ENCODE measurements around the gene C2CD2. TPM values are rescaled to one million over a fixed set of nuclear protein-coding genes. Genes with fewer than 3 reads are reported as not detected.

The C2CD2 gene
- total and polyA plus RNA-seq, 5 donors from 2014 or later, result 1.7 to 15.3 (median 2.1) TPM

DNA sequence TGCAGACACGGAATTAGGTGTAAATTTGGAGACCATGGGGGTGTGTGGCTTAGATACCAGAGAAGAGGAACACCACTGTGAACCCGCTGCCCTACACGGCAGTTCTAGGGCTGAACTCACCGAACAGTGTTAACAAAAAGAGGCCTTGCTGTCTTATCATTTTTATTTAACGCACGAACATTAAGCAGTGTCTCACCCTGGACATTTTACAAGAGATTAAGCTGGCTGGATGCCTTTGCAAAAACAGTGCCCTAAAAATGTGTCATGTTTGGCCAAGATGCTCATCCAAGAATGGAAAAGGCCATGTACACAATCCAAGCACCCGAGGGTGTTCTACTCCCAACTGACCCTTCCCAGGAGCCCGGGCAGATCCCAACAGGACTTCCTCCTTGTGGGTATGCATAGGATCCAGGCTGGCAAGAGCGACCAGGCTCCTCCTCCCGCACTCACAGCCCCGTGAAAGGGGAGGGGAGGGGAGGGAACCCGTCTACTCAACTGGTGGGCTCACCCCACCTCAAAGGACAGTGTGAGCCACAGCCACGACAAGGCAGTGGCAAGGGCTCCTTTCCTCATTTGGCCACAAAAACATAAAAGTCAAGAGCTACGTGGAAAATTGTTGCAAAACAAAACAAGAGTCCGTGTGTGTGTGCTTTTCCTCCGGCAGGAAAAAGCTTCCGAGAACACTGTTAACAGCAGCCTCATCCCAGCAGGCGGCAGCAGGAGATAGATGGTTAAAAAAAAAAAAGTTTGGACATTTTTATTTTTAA lies 20.3 kb downstream of the C2CD2 start:
- Histone ChIP-seq H3K36me3 (ENCODE audit: control insufficient read depth, insufficient read depth, low read length) (no peaks in the 10 kb centered on the region), H3K27me3 (ENCODE audit: control insufficient read depth, insufficient read depth, low read length) (peaks cover 3% of the 10 kb centered on the region), H3K4me1 (ENCODE audit: control insufficient read depth, insufficient read depth, low read length, poor library complexity, severe bottlenecking) (no peaks in the 10 kb centered on the region), H3K4me3 (ENCODE audit: low read depth, low read length) (no peak overlapping the region), H3K9me3 (ENCODE audit: control insufficient read depth in 2 of 2, low read length in 2 of 2) (no peaks in the 10 kb centered on the region), H3K27ac (ENCODE audit: insufficient read depth, low read length, poor library complexity, severe bottlenecking) (no peak overlapping the region)
- Mint-ChIP-seq H3K4me1 (peaks cover 0 to 3% (median 2%) of the 10 kb centered on the region in 4 donors), H3K36me3 (peaks cover 5% of the 10 kb centered on the region), H3K27me3 (peaks cover 39% of the 10 kb centered on the region), H3K9me3 (peaks cover 0 to 1% (median 0%) of the 10 kb centered on the region in 7 donors), H3K27ac (no peak overlapping the region), H3K4me3 (no peak overlapping the region)
- ATAC-seq (ENCODE audit: low read depth in 2 of 2) (no peak), DNase-seq (no peak)

- DNase-seq, result no peak
- Mint-ChIP-seq H3K4me1 (peaks cover 0 to 11% (median 3%) of the 10 kb centered on the region in 4 donors), H3K4me3 (no peak overlapping the region), H3K27me3 (peaks cover 39% of the 10 kb centered on the region), H3K27ac (peak overlapping the region in 1 of 3 donors; percentile 59), H3K9me3 (peaks cover 0 to 1% (median 0%) of the 10 kb centered on the region in 7 donors), H3K36me3 (peaks cover 5% of the 10 kb centered on the region)
- Histone ChIP-seq H3K27me3 (ENCODE audit: control insufficient read depth, insufficient read depth, low read length) (peaks cover 3% of the 10 kb centered on the region), H3K9me3 (ENCODE audit: control insufficient read depth in 2 of 2, low read length in 2 of 2) (no peaks in the 10 kb centered on the region), H3K36me3 (ENCODE audit: control insufficient read depth, insufficient read depth, low read length) (no peaks in the 10 kb centered on the region), H3K27ac (ENCODE audit: insufficient read depth, low read length, poor library complexity, severe bottlenecking) (no peak overlapping the region), H3K4me3 (ENCODE audit: low read depth, low read length) (no peak overlapping the region), H3K4me1 (ENCODE audit: control insufficient read depth, insufficient read depth, low read length, poor library complexity, severe bottlenecking) (no peaks in the 10 kb centered on the region)
- ATAC-seq (ENCODE audit: low read depth in 2 of 2), result no peak
Measured at GRCh38 chr21:41932576-41933312, 21.1 kb downstream of the C2CD2 start.

DNA sequence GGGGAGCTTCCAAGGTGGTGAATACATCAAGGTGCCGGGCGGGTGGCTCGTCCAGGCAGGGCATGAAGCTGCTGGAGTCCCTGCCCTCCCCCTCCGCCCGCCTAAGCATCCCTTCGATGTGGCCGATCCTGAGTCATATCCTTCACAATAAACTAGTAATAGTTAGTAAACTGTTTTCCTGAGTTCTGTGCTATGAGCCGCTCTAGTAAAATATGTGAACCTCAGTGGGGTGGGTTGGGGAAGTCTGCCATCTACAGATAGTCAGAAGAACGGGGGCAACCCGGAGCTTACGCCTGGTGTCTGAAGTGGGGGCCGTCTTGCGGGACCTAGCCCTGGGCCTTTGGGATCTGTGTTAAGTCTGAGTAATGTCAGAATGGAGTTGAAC lies 21.6 kb downstream of the C2CD2 start:
- DNase-seq, result no peak
- no peak overlapping the region for H3K27ac Mint-ChIP-seq
- Histone ChIP-seq H3K27me3 (ENCODE audit: control insufficient read depth, insufficient read depth, low read length) (peaks cover 3% of the 10 kb centered on the region), H3K36me3 (ENCODE audit: control insufficient read depth, insufficient read depth, low read length) (no peaks in the 10 kb centered on the region), H3K4me1 (ENCODE audit: control insufficient read depth, insufficient read depth, low read length, poor library complexity, severe bottlenecking) (peaks cover under 1% of the 10 kb centered on the region), H3K27ac (ENCODE audit: insufficient read depth, low read length, poor library complexity, severe bottlenecking) (no peak overlapping the region), H3K9me3 (ENCODE audit: control insufficient read depth in 2 of 2, low read length in 2 of 2) (no peaks in the 10 kb centered on the region), H3K4me3 (ENCODE audit: low read depth, low read length) (no peak overlapping the region)
- no peak overlapping the region for H3K4me3 Mint-ChIP-seq
- H3K9me3 Mint-ChIP-seq, result peaks cover 0 to 1% (median 0%) of the 10 kb centered on the region in 7 donors
- peaks cover 5% of the 10 kb centered on the region for H3K36me3 Mint-ChIP-seq
- ATAC-seq (ENCODE audit: low read depth in 2 of 2), result no peak
- H3K4me1 Mint-ChIP-seq, result peaks cover 0 to 16% (median 6%) of the 10 kb centered on the region in 4 donors
- peaks cover 35% of the 10 kb centered on the region for H3K27me3 Mint-ChIP-seq

- Mint-ChIP-seq H3K27me3 (peaks cover 30% of the 10 kb centered on the region), H3K4me1 (peaks cover 6 to 28% (median 14%) of the 10 kb centered on the region in 4 donors), H3K36me3 (peaks cover 5% of the 10 kb centered on the region), H3K27ac (peak overlapping the region in 1 of 3 donors; percentile 56), H3K9me3 (peaks cover 0 to 1% (median 0%) of the 10 kb centered on the region in 7 donors), H3K4me3 (no peak overlapping the region)
- H3K27ac ChIP-seq (ENCODE audit: insufficient read depth, low read length, poor library complexity, severe bottlenecking), result no peak overlapping the region
- no peak overlapping the region for H3K4me3 ChIP-seq (ENCODE audit: low read depth, low read length)
- DNase-seq (no peak), ATAC-seq (ENCODE audit: low read depth in 2 of 2) (no peak)
- no peaks in the 10 kb centered on the region for H3K9me3 ChIP-seq (ENCODE audit: control insufficient read depth in 2 of 2, low read length in 2 of 2)
- H3K36me3 ChIP-seq (ENCODE audit: control insufficient read depth, insufficient read depth, low read length), result no peaks in the 10 kb centered on the region
- peaks cover 3% of the 10 kb centered on the region for H3K27me3 ChIP-seq (ENCODE audit: control insufficient read depth, insufficient read depth, low read length)
- peaks cover 8% of the 10 kb centered on the region for H3K4me1 ChIP-seq (ENCODE audit: control insufficient read depth, insufficient read depth, low read length, poor library complexity, severe bottlenecking)
Measured at GRCh38 chr21:41931041-41931451, 22.8 kb downstream of the C2CD2 start.

- peaks cover 5% of the 10 kb centered on the region for H3K36me3 Mint-ChIP-seq
- H3K9me3 Mint-ChIP-seq, result peaks cover 0 to 1% (median 0%) of the 10 kb centered on the region in 7 donors
- DNase-seq, result no peak
- H3K27ac Mint-ChIP-seq, result peak overlapping the region in 1 of 3 donors; percentile 11
- peaks cover 16% of the 10 kb centered on the region for H3K27me3 Mint-ChIP-seq
- H3K4me3 ChIP-seq (ENCODE audit: low read depth, low read length), result no peak overlapping the region
- no peaks in the 10 kb centered on the region for H3K9me3 ChIP-seq (ENCODE audit: control insufficient read depth in 2 of 2, low read length in 2 of 2)
- H3K27ac ChIP-seq (ENCODE audit: insufficient read depth, low read length, poor library complexity, severe bottlenecking), result no peak overlapping the region
- peaks cover 3% of the 10 kb centered on the region for H3K27me3 ChIP-seq (ENCODE audit: control insufficient read depth, insufficient read depth, low read length)
- H3K4me3 Mint-ChIP-seq, result no peak overlapping the region
- H3K36me3 ChIP-seq (ENCODE audit: control insufficient read depth, insufficient read depth, low read length), result no peaks in the 10 kb centered on the region
- H3K4me1 ChIP-seq (ENCODE audit: control insufficient read depth, insufficient read depth, low read length, poor library complexity, severe bottlenecking), result peaks cover 26% of the 10 kb centered on the region
- peaks cover 6 to 44% (median 27%) of the 10 kb centered on the region in 4 donors for H3K4me1 Mint-ChIP-seq
- ATAC-seq (ENCODE audit: low read depth in 2 of 2), result no peak
Measured at GRCh38 chr21:41929248-41929647, 24.6 kb downstream of the C2CD2 start.

- no peak overlapping the region for H3K4me3 Mint-ChIP-seq
- peaks cover 31% of the 10 kb centered on the region for H3K4me1 ChIP-seq (ENCODE audit: control insufficient read depth, insufficient read depth, low read length, poor library complexity, severe bottlenecking)
- H3K4me1 Mint-ChIP-seq, result peaks cover 6 to 50% (median 31%) of the 10 kb centered on the region in 4 donors
- peaks cover 3% of the 10 kb centered on the region for H3K27me3 ChIP-seq (ENCODE audit: control insufficient read depth, insufficient read depth, low read length)
- ATAC-seq (ENCODE audit: low read depth in 2 of 2), result no peak
- peaks cover 0 to 1% (median 0%) of the 10 kb centered on the region in 7 donors for H3K9me3 Mint-ChIP-seq
- H3K27me3 Mint-ChIP-seq, result peaks cover 14% of the 10 kb centered on the region
- H3K36me3 ChIP-seq (ENCODE audit: control insufficient read depth, insufficient read depth, low read length), result no peaks in the 10 kb centered on the region
- DNase-seq, result no peak
- no peaks in the 10 kb centered on the region for H3K9me3 ChIP-seq (ENCODE audit: control insufficient read depth in 2 of 2, low read length in 2 of 2)
- H3K36me3 Mint-ChIP-seq, result peaks cover 5% of the 10 kb centered on the region
- H3K27ac ChIP-seq (ENCODE audit: insufficient read depth, low read length, poor library complexity, severe bottlenecking), result no peak overlapping the region
- no peak overlapping the region for H3K4me3 ChIP-seq (ENCODE audit: low read depth, low read length)
- H3K27ac Mint-ChIP-seq, result peak overlapping the region in 2 of 3 donors; percentile 63 to 98
Measured at GRCh38 chr21:41928621-41929220, 25.1 kb downstream of the C2CD2 start.

DNA sequence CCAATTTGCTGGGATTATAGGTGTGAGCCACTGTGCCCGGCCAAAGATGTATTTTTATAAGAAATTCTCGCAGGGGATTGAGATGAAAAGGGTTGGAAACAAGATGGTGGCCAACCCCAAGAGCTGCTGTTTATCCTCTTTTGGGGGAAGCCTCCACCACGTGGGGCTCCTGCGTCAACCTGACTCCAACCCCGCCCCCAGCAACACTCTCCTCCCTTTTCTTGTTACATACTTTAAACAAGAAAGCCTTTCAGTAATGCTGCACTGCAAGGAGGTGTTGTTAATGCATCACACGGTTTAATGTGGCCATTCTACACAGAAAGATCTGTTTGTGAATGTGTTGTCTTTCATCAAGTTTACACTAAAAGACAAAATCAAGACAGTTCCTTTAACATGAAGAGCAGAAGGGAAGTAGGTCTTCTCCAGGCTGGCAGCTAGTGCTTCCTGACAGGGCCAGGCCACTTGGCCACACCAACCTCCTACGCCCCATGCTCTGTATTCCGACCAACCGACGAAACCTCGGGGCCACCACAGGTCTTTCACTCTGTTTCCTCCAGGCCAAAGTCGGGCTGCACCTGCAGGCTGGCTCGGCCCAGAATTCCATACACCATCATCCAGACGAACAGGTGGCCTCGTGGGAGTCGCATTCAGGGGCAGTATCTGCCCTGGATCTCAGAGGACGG lies 25.9 kb downstream of the C2CD2 start:
- no peak overlapping the region for H3K4me3 ChIP-seq (ENCODE audit: low read depth, low read length)

More for the DNA sequence above, 25.9 kb downstream of the C2CD2 start:
- no peaks in the 10 kb centered on the region for H3K9me3 ChIP-seq (ENCODE audit: control insufficient read depth in 2 of 2, low read length in 2 of 2)
- H3K27ac ChIP-seq (ENCODE audit: insufficient read depth, low read length, poor library complexity, severe bottlenecking), result no peak overlapping the region
- H3K27me3 Mint-ChIP-seq, result peaks cover 6% of the 10 kb centered on the region
- peak overlapping the region; percentile 18 to 99 (median 98) for H3K27ac Mint-ChIP-seq
- peaks cover 0 to 1% (median 0%) of the 10 kb centered on the region in 7 donors for H3K9me3 Mint-ChIP-seq
- peaks cover 14 to 58% (median 38%) of the 10 kb centered on the region in 4 donors for H3K4me1 Mint-ChIP-seq
- peak overlapping the region in 2 of 4 donors; percentile 11 to 52 for H3K4me3 Mint-ChIP-seq
- peak in 2 of 3 donors; percentile 10 to 60 for DNase-seq
- H3K27me3 ChIP-seq (ENCODE audit: control insufficient read depth, insufficient read depth, low read length), result no peaks in the 10 kb centered on the region
- peaks cover under 1% of the 10 kb centered on the region for H3K36me3 Mint-ChIP-seq
- no peaks in the 10 kb centered on the region for H3K36me3 ChIP-seq (ENCODE audit: control insufficient read depth, insufficient read depth, low read length)
- ATAC-seq (ENCODE audit: low read depth in 2 of 2), result no peak
- peaks cover 36% of the 10 kb centered on the region for H3K4me1 ChIP-seq (ENCODE audit: control insufficient read depth, insufficient read depth, low read length, poor library complexity, severe bottlenecking)
